NCI-H524 treated with DMSO at 0.1 percent for 48 hours (cell line): ENCODE data around the gene ALDH3B2.
"Not testable (repeated sequence)": the region's sequence is repeated elsewhere in the genome, so short reads cannot be mapped to it uniquely, and the experiment has no call there.

Experiments
- DNase-seq: peaks from one replicate; lab custom pipeline; 2025; lab: John Stamatoyannopoulos, UW

The ALDH3B2 gene

GRCh38 chr11:67662142-67662834 is 12.1 kb downstream of the ALDH3B2 start:
- DNase-seq: no peak

GRCh38 chr11:67660752-67661151 is 13.7 kb downstream of the ALDH3B2 start:
- DNase-seq: not testable (repeated sequence)

GRCh38 chr11:67659651-67660165 is 14.7 kb downstream of the ALDH3B2 start:
- DNase-seq: not testable (repeated sequence)

GRCh38 chr11:67657300-67657699 is 17.1 kb downstream of the ALDH3B2 start:
- DNase-seq: no peak

- no peak for DNase-seq
These were observed 18.0 kb downstream of the ALDH3B2 start for GRCh38 chr11:67656278-67656922.

GRCh38 chr11:67654225-67654624 is 20.2 kb downstream of the ALDH3B2 start:
- DNase-seq: no peak

- DNase-seq: no peak
These were observed 21.2 kb downstream of the ALDH3B2 start for GRCh38 chr11:67652965-67653845.

- no peak for DNase-seq
These were observed 22.2 kb downstream of the ALDH3B2 start for GRCh38 chr11:67651976-67652781.

- DNase-seq: no peak
These were observed 24.6 kb downstream of the ALDH3B2 start for GRCh38 chr11:67649634-67650510.

GRCh38 chr11:67648796-67649613 is 25.4 kb downstream of the ALDH3B2 start:
- DNase-seq: no peak

- DNase-seq: no peak
These were observed 26.2 kb downstream of the ALDH3B2 start for GRCh38 chr11:67648140-67648795.

- no peak for DNase-seq
These were observed 27.0 kb downstream of the ALDH3B2 start for GRCh38 chr11:67647471-67647870.

GRCh38 chr11:67646535-67647336 is 27.7 kb downstream of the ALDH3B2 start:
- no peak for DNase-seq

- no peak for DNase-seq
These were observed 28.6 kb downstream of the ALDH3B2 start for GRCh38 chr11:67645521-67646461.

- no peak for DNase-seq
These were observed 29.7 kb downstream of the ALDH3B2 start for GRCh38 chr11:67644472-67645418.

- DNase-seq: no peak
These were observed 30.4 kb downstream of the ALDH3B2 start for GRCh38 chr11:67644042-67644441.
